ENCODE data around the gene MXD3. TPM values are rescaled to one million over a fixed set of nuclear protein-coding genes. Genes with fewer than 3 reads are reported as not detected.
"Not testable (repeated sequence)": the region's sequence is repeated elsewhere in the genome, so short reads cannot be mapped to it uniquely, and the experiment has no call there.

The MXD3 gene
- total RNA-seq, 1 experiment from 2014 or later = 50.0 TPM

- H3K79me2 ChIP-seq (ENCODE audit: low read depth) = no peaks in the 10 kb centered on the region
- H4K20me1 ChIP-seq (ENCODE audit: insufficient read depth) = no peaks in the 10 kb centered on the region; the same call in 1 of the 2 replicates
- H3K9me2 ChIP-seq (ENCODE audit: insufficient read depth) = no peaks in the 10 kb centered on the region
- H3K4me2 ChIP-seq = no peak overlapping the region
- no peak overlapping the region for H3K4me3 ChIP-seq
- ChIA-PET POLR2A (ENCODE audit: unreplicated experiment) (no interaction called here), CTCF (no interaction called here)
- peaks cover 17% of the 10 kb centered on the region; the same call in 1 of the 2 replicates for H3K36me3 ChIP-seq (ENCODE audit: low read depth)
- no TSS peak for BruUV-seq (replicated peaks)
- TF ChIP-seq EZH2 (IDR thresholded peaks at IDR 0.05; ENCODE audit: low read depth) (no peak), CTCF (conservative IDR thresholded peaks at IDR 0.05) (no peak)
- H3K27me3 ChIP-seq (ENCODE audit: insufficient read depth, low read depth) = no peaks in the 10 kb centered on the region
- intact Hi-C loops (cut with micrococcal nuclease; ENCODE audit: unreplicated experiment) = loop anchor here (10.0 kb wide), 1 partner anchor 217 kb away; no protein-coding TSS in a partner anchor
- DNase-seq = no peak
- no peak overlapping the region for H2AFZ ChIP-seq
- no peaks in the 10 kb centered on the region for H3K4me1 ChIP-seq (replicated peaks; ENCODE audit: insufficient read depth)
- 0 out of 2 replicates have a peak, but pooled peaks cover 6% of the 10 kb centered on the region for H3F3A ChIP-seq (ENCODE audit: insufficient read depth, low read depth)
- no peak overlapping the region for H3K27ac ChIP-seq
- no peaks in the 10 kb centered on the region for H3K9me3 ChIP-seq (ENCODE audit: insufficient read depth, low read depth)
These were observed 50.2 kb downstream of the MXD3 start for GRCh38 chr5:177261510-177261909.

- no peak for DNase-seq
- Histone ChIP-seq H3K9me2 (ENCODE audit: insufficient read depth) (no peaks in the 10 kb centered on the region), H3K4me1 (replicated peaks; ENCODE audit: insufficient read depth) (no peaks in the 10 kb centered on the region), H3K79me2 (ENCODE audit: low read depth) (no peaks in the 10 kb centered on the region), H2AFZ (no peak overlapping the region), H3K4me3 (no peak overlapping the region), H3K36me3 (ENCODE audit: low read depth) (peaks cover 19% of the 10 kb centered on the region; the same call in 1 of the 2 replicates), H3K27ac (no peak overlapping the region), H3K9me3 (ENCODE audit: insufficient read depth, low read depth) (no peaks in the 10 kb centered on the region), H3F3A (ENCODE audit: insufficient read depth, low read depth) (0 out of 2 replicates have a peak, but pooled peaks cover 6% of the 10 kb centered on the region), H3K4me2 (no peak overlapping the region), H4K20me1 (ENCODE audit: insufficient read depth) (no peaks in the 10 kb centered on the region; the same call in 1 of the 2 replicates), H3K27me3 (ENCODE audit: insufficient read depth, low read depth) (no peaks in the 10 kb centered on the region)
- POLR2A ChIA-PET (ENCODE audit: unreplicated experiment) = no interaction called here
- intact Hi-C loops (cut with micrococcal nuclease; ENCODE audit: unreplicated experiment) = loop anchor here (10.0 kb wide), 1 partner anchor 216 kb away; no protein-coding TSS in a partner anchor
- BruUV-seq (replicated peaks) = no TSS peak
- TF ChIP-seq EZH2 (IDR thresholded peaks at IDR 0.05; ENCODE audit: low read depth) (no peak), CTCF (conservative IDR thresholded peaks at IDR 0.05) (no peak)
- CTCF ChIA-PET = no interaction called here
These were observed 50.7 kb downstream of the MXD3 start for GRCh38 chr5:177260961-177261360.

GRCh38 chr5:177258711-177259110 lies 53.0 kb downstream of the MXD3 start:
- intact Hi-C loops (cut with micrococcal nuclease; ENCODE audit: unreplicated experiment); H2AFZ ChIP-seq; H4K20me1 ChIP-seq (ENCODE audit: insufficient read depth); CTCF ChIA-PET; H3K27ac ChIP-seq; H3K4me1 ChIP-seq (replicated peaks; ENCODE audit: insufficient read depth); POLR2A ChIA-PET (ENCODE audit: unreplicated experiment); BruUV-seq (replicated peaks); H3K79me2 ChIP-seq (ENCODE audit: low read depth); DNase-seq; H3F3A ChIP-seq (ENCODE audit: insufficient read depth, low read depth); H3K4me2 ChIP-seq; H3K9me2 ChIP-seq (ENCODE audit: insufficient read depth); H3K27me3 ChIP-seq (ENCODE audit: insufficient read depth, low read depth); H3K9me3 ChIP-seq (ENCODE audit: insufficient read depth, low read depth); H3K4me3 ChIP-seq: not testable (repeated sequence)
- peaks cover 23% of the 10 kb centered on the region; the same call in 1 of the 2 replicates for H3K36me3 ChIP-seq (ENCODE audit: low read depth)

Other genes with a start within 250 kb of the MXD3 start
- gene FGFR4, start 225.0 kb downstream of the MXD3 start, total RNA-seq (2021) = 14.7 and 16.7 TPM in 2 replicates
- gene NSD1, start 178.1 kb downstream of the MXD3 start, total RNA-seq (2021) = 60.9 and 62.2 TPM in 2 replicates
- gene RAB24, start 8.2 kb downstream of the MXD3 start, total RNA-seq (2021) = 16.9 and 25.2 TPM in 2 replicates
- gene PRELID1, start 8.1 kb downstream of the MXD3 start, total RNA-seq (2021) = 189 and 209 TPM in 2 replicates
- gene LMAN2, start 39.8 kb upstream of the MXD3 start, total RNA-seq (2021) = 129 and 153 TPM in 2 replicates
- gene RGS14, start 46.0 kb upstream of the MXD3 start, total RNA-seq (2021) = 11.9 and 13.6 TPM in 2 replicates
- gene SLC34A1, start 72.5 kb upstream of the MXD3 start, total RNA-seq (2021) = 0.28 TPM in 1 of 2 replicates, not detected in the other
- gene PFN3, start 88.8 kb upstream of the MXD3 start, total RNA-seq (2021) = not detected in 2 replicates
- 14.5 and 17.0 TPM in 2 replicates for gene F12, start 97.7 kb upstream of the MXD3 start, total RNA-seq (2021)
- 82.3 and 124 TPM in 2 replicates for gene GRK6, start 114.8 kb upstream of the MXD3 start, total RNA-seq (2021)
- 22.2 and 31.7 TPM in 2 replicates for gene PRR7, start 134.9 kb upstream of the MXD3 start, total RNA-seq (2021)
- 144 and 181 TPM in 2 replicates for gene DBN1, start 161.7 kb upstream of the MXD3 start, total RNA-seq (2021)
- 167 and 202 TPM in 2 replicates for gene PDLIM7, start 185.7 kb upstream of the MXD3 start, total RNA-seq (2021)
- gene DOK3, start 197.9 kb upstream of the MXD3 start, total RNA-seq (2021) = 12.2 and 12.3 TPM in 2 replicates
- gene DDX41, start 205.1 kb upstream of the MXD3 start, total RNA-seq (2021) = 90.8 and 93.1 TPM in 2 replicates
- 70.4 and 102 TPM in 2 replicates for gene FAM193B, start 242.7 kb upstream of the MXD3 start, total RNA-seq (2021)

Measured in PC-9 (cell line).